OCI-LY3 (cell line): ENCODE measurements around the gene CHRM4.
A peak's percentile ranks its signal among the peaks of the same experiment; 100 is the strongest.

ENCODE experiments used
- H2AFZ ChIP-seq: fragments of 200-600, 300-600 bp; shearing (Covaris generic); 2 replicates; pipeline ENCODE4 v1.6.0; 2014; ENCODE audit warnings: antibody characterized with exemption, low read depth, low read length
- H3K27ac ChIP-seq: fragments of 200-600, 300-600 bp; sonication (generic); 2 replicates; pipeline ENCODE4 v1.5.1; 2014; ENCODE audit warnings: mild to moderate bottlenecking, low read length, moderate library complexity, mixed read lengths
- H3K27me3 ChIP-seq: fragments of 200-600, 300-600 bp; sonication (generic); 2 replicates; pipeline ENCODE4 v1.6.1; 2014; ENCODE audit warnings: low read depth, low read length, mixed read lengths
- H3K36me3 ChIP-seq: fragments of 200-600, 300-600 bp; sonication (generic); replicated peaks from 2 replicates; pipeline ENCODE3; 2014; ENCODE audit warnings: low read depth, low read length, mixed read lengths
- H3K4me1 ChIP-seq: fragments of 300-600, 200-600 bp; sonication (generic); 2 replicates; pipeline ENCODE4 v1.6.1; 2014; ENCODE audit warnings: low read length, mixed read lengths
- H3K4me2 ChIP-seq: fragments of 200-600, 300-600 bp; sonication (generic); 2 replicates; pipeline ENCODE4 v1.6.1; 2014; ENCODE audit warnings: low read length, mixed read lengths
- H3K4me3 ChIP-seq: fragments of 300-600, 200-600 bp; sonication (generic); 2 replicates; pipeline ENCODE4 v1.5.1; 2014; ENCODE audit warnings: antibody characterized with exemption, mild to moderate bottlenecking, low read length, moderate library complexity
- H3K79me2 ChIP-seq: fragments of 300-600, 200-600 bp; shearing (Covaris generic); 2 replicates; pipeline ENCODE4 v1.6.1; 2014; ENCODE audit warnings: mild to moderate bottlenecking, low read length, mixed read lengths
- H3K9ac ChIP-seq: fragments of 300-600, 200-600 bp; shearing (Covaris generic); 2 replicates; pipeline ENCODE4 v1.6.0; 2014; ENCODE audit warnings: mild to moderate bottlenecking, low read length, moderate library complexity
- H3K9me3 ChIP-seq: fragments of 200-600, 300-600 bp; shearing (Covaris generic); 2 replicates; pipeline ENCODE4 v1.6.1; 2014; ENCODE audit warnings: low read length, mixed read lengths; ENCODE audit not compliant: insufficient read depth
- H4K20me1 ChIP-seq: fragments of 200-600, 300-600 bp; sonication (generic); 2 replicates; pipeline ENCODE4 v1.6.1; 2016; ENCODE audit warnings: low read length, mixed read lengths; ENCODE audit not compliant: insufficient read depth
- CTCF ChIP-seq: fragments of 200-600, 300-600 bp; sonication (generic); IDR thresholded peaks from 2 replicates; pipeline ENCODE4 v1.5.1; 2014; ENCODE audit warnings: antibody characterized with exemption, low read length, low read depth
- EZH2phosphoT487 ChIP-seq: fragments of 200-600 bp; shearing (Covaris generic); IDR thresholded peaks from 2 replicates; pipeline ENCODE4 v1.6.1; 2018; ENCODE audit warnings: antibody characterized with exemption, mixed run types, low read depth

The CHRM4 gene

GRCh38 chr11:46367916-46368267, 23.7 kb downstream of the CHRM4 start:
- TF ChIP-seq CTCF: no peak
- no peak for TF ChIP-seq EZH2phosphoT487
- Histone ChIP-seq H3K27me3 (no peaks in the 10 kb centered on the region), H3K4me1 (no peaks in the 10 kb centered on the region), H3K4me2 (no peak overlapping the region), H3K4me3 (no peak overlapping the region), H4K20me1 (peaks cover 2% of the 10 kb centered on the region; the same call in 1 of the 2 replicates), H3K79me2 (peaks cover 8% of the 10 kb centered on the region; the same call in 1 of the 2 replicates), H3K36me3 (peaks cover 10% of the 10 kb centered on the region), H3K9me3 (no peaks in the 10 kb centered on the region), H3K9ac (no peak overlapping the region), H3K27ac (no peak overlapping the region), H2AFZ (no peak overlapping the region)

GRCh38 chr11:46367244-46367915, 24.2 kb downstream of the CHRM4 start:
- Histone ChIP-seq H3K27ac (no peak overlapping the region), H4K20me1 (peaks cover 2% of the 10 kb centered on the region; the same call in 1 of the 2 replicates), H3K4me3 (no peak overlapping the region), H3K9me3 (no peaks in the 10 kb centered on the region), H3K36me3 (peaks cover 10% of the 10 kb centered on the region), H3K4me2 (no peak overlapping the region), H3K79me2 (peaks cover 13% of the 10 kb centered on the region), H3K4me1 (no peaks in the 10 kb centered on the region), H3K27me3 (no peaks in the 10 kb centered on the region), H3K9ac (no peak overlapping the region), H2AFZ (no peak overlapping the region)
- TF ChIP-seq CTCF (peak; percentile 70), EZH2phosphoT487 (no peak)

DNA sequence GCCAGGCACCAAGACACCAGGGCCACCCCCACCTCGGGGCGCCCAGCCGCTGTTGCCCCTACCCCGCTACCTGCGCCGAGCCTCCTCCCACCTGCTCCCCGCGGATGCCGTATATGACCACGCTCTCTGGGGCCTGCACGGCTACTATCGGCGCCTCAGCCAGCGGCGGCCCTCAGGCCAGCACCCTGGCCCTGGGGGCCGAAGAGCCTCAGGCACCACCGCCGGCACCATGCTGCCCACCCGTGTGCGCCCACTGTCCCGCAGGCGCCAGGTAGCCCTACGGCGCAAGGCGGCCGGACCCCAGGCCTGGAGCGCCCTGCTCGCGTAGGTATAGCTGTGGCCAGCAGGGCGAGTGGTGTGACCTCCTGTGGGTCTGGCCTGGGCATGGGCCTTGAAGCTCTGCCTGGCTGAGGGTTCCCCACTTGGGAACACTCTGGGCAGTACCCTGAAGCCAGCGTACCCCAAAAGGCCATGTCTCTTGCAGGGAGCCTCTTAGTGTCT, 24.9 kb downstream of the CHRM4 start:
- H3K79me2 ChIP-seq: peaks cover 19% of the 10 kb centered on the region
- H3K9ac ChIP-seq: no peak overlapping the region
- H3K4me1 ChIP-seq: peaks cover 3% of the 10 kb centered on the region
- no peak overlapping the region for H2AFZ ChIP-seq
- peaks cover 10% of the 10 kb centered on the region for H3K36me3 ChIP-seq
- no peak for TF ChIP-seq EZH2phosphoT487
- TF ChIP-seq CTCF: no peak
- H3K4me3 ChIP-seq: no peak overlapping the region
- peaks cover 2% of the 10 kb centered on the region; the same call in 1 of the 2 replicates for H4K20me1 ChIP-seq
- H3K9me3 ChIP-seq: no peaks in the 10 kb centered on the region
- no peak overlapping the region for H3K27ac ChIP-seq
- H3K27me3 ChIP-seq: no peaks in the 10 kb centered on the region
- no peak overlapping the region for H3K4me2 ChIP-seq

DNA sequence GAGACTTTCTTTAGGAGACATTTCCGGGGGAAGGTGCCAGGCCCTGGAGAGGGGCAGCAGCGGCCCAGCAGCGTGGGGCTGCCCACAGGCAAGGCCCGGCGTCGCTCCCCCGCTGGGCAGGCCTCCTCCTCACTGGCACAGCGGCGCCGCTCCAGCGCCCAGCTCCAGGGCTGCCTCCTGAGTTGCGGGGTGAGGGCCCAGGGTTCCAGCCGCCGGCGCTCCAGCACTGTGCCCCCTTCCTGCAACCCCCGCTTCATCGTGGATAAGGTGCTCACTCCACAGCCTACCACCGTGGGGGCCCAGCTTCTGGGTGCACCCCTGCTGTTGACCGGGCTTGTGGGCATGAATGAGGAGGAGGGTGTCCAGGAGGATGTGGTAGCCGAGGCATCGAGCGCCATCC, 25.3 kb downstream of the CHRM4 start:
- H3K4me1 ChIP-seq: peaks cover 7% of the 10 kb centered on the region
- peaks cover 2% of the 10 kb centered on the region; the same call in 1 of the 2 replicates for H4K20me1 ChIP-seq

More for the DNA sequence above, 25.3 kb downstream of the CHRM4 start:
- Histone ChIP-seq H3K4me3 (no peak overlapping the region), H3K9ac (no peak overlapping the region), H3K9me3 (no peaks in the 10 kb centered on the region), H3K4me2 (no peak overlapping the region), H3K79me2 (peaks cover 24% of the 10 kb centered on the region), H3K27ac (no peak overlapping the region), H3K36me3 (peaks cover 10% of the 10 kb centered on the region), H3K27me3 (no peaks in the 10 kb centered on the region), H2AFZ (no peak overlapping the region)
- TF ChIP-seq EZH2phosphoT487 (no peak), CTCF (no peak)
